Fibroblast of lung (primary cell): Measurements from ENCODE around the gene DCP1B. TPM values are rescaled to one million over a fixed set of nuclear protein-coding genes. Genes with fewer than 3 reads are reported as not detected.

ENCODE experiments used
- DNase-seq, 2 donors: peaks; one replicate each; pipeline versions ENCODE4 v3.0.0 to v3.0.0-alpha.2; 2010; ENCODE audit warnings: low read depth in 2 of 2
- H2AFZ ChIP-seq: 2 replicates; pipeline ENCODE4 v1.5.1; 2012; ENCODE audit warnings: low read length, control low read depth, inconsistent platforms
- H3K27ac ChIP-seq: 2 replicates; pipeline ENCODE4 v1.5.1; 2011; ENCODE audit warnings: low read length, control low read depth; ENCODE audit not compliant: insufficient read depth
- H3K27me3 ChIP-seq: 2 replicates; pipeline ENCODE4 v1.5.1; 2011; ENCODE audit warnings: mild to moderate bottlenecking, low read length; ENCODE audit not compliant: control insufficient read depth, insufficient read depth
- H3K36me3 ChIP-seq: 2 replicates; pipeline ENCODE4 v1.5.1; 2011; ENCODE audit warnings: low read length; ENCODE audit not compliant: control insufficient read depth, insufficient read depth
- H3K4me1 ChIP-seq: 2 replicates; pipeline ENCODE4 v1.5.1; 2011; ENCODE audit warnings: low read length; ENCODE audit not compliant: control insufficient read depth, insufficient read depth; ENCODE audit errors: extremely low read depth
- H3K4me2 ChIP-seq: 2 replicates; pipeline ENCODE4 v1.5.1; 2011; ENCODE audit warnings: low read length, control low read depth; ENCODE audit not compliant: insufficient read depth; ENCODE audit errors: extremely low read depth
- H3K4me3 ChIP-seq, 4 experiments: fragments of 200-600 bp in 1 of 4; sonication (generic) in 1 of 4; replicated peaks in 1 of 4; 2 replicates each; pipeline ENCODE4 v1.5.1; 2011 to 2016; ENCODE audit warnings: low read length in 4 of 4, low read depth in 3 of 4, mild to moderate bottlenecking in 3 of 4, control low read depth in 2 of 4, inconsistent platforms in 1 of 4, mixed read lengths in 1 of 4; ENCODE audit not compliant: insufficient read depth in 1 of 4; ENCODE audit errors: control extremely low read depth in 1 of 4
- H3K79me2 ChIP-seq: 2 replicates; pipeline ENCODE4 v1.5.1; 2012; ENCODE audit warnings: mild to moderate bottlenecking, low read length, inconsistent platforms; ENCODE audit not compliant: control insufficient read depth, insufficient read depth
- H3K9ac ChIP-seq: 2 replicates; pipeline ENCODE4 v1.5.1; 2011; ENCODE audit warnings: mild to moderate bottlenecking, low read length, control low read depth; ENCODE audit not compliant: insufficient read depth
- H3K9me3 ChIP-seq: 2 replicates; pipeline ENCODE4 v1.5.1; 2012; ENCODE audit warnings: low read depth, low read length; ENCODE audit not compliant: control insufficient read depth, insufficient read depth
- H4K20me1 ChIP-seq: 2 replicates; pipeline ENCODE4 v1.5.1; 2011; ENCODE audit warnings: low read length; ENCODE audit not compliant: control insufficient read depth, insufficient read depth; ENCODE audit errors: extremely low read depth
- CTCF ChIP-seq, 2 donors: IDR thresholded peaks in 1 of 2; conservative IDR thresholded peaks in 1 of 2; 1 replicate in 1 of 2; 2 replicates in 1 of 2; pipeline ENCODE4 v1.5.1; 2011 to 2012; ENCODE audit warnings: low read length in 2 of 2, control low read depth in 1 of 2, inconsistent platforms in 1 of 2, low read depth in 1 of 2, mild to moderate bottlenecking in 1 of 2
- EZH2 ChIP-seq: IDR thresholded peaks from 2 replicates; pipeline ENCODE4 v1.5.1; 2012; ENCODE audit warnings: low read length, control low read depth, mild to moderate bottlenecking; ENCODE audit errors: missing control alignments
- polyA plus RNA-seq, 2 donors: library from polyadenylated mRNA; depleted of rRNA in 1 of 2; stranded (reverse) in 1 of 2; unstranded in 1 of 2; fragments of >200 nt; gene quantifications; 2 replicates each; pipeline ENCODE4 v1.2.1, GENCODE V29; 2011 to 2012; ENCODE audit warnings: missing spikeins in 1 of 2
- total RNA-seq: library from RNA; depleted of rRNA; stranded (reverse); fragments of >200 nt; gene quantifications from 2 replicates; pipeline ENCODE4 v1.2.1, GENCODE V29; 2014

Gene DCP1B
- total and polyA plus RNA-seq, 2 donors (not counting 1 experiment from before 2014, with no cell fraction given), result 10.4 to 19.4 TPM

- Histone ChIP-seq H4K20me1 (no peaks in the 10 kb centered on the region), H3K79me2 (no peaks in the 10 kb centered on the region), H3K36me3 (no peaks in the 10 kb centered on the region), H3K9me3 (no peaks in the 10 kb centered on the region), H3K9ac (no peak within 1 kb of the TSS), H3K4me2 (no peak within 1 kb of the TSS), H3K4me3 (no peak within 1 kb of the TSS), H3K27ac (no peak within 1 kb of the TSS), H3K27me3 (peaks cover 24% of the 10 kb centered on the region), H2AFZ (no peak within 1 kb of the TSS), H3K4me1 (no peaks in the 10 kb centered on the region)
- TF ChIP-seq CTCF (conservative IDR thresholded peaks at IDR 0.05 in 1 of 2, IDR thresholded peaks at IDR 0.05 in 1 of 2; ENCODE audit: low read depth in 1 of 2, low read length in 2 of 2) (no peak), EZH2 (no peak)
- DNase-seq, result no peak
Observed at GRCh38 chr12:1918081-1918883, 86.0 kb downstream of the DCP1B start, which contains the start of gene CACNA2D4. CACNA2D4 (minus strand) TSS chr12:1918652; CDS start chr12:1918473, 179 bp downstream.

DNA sequence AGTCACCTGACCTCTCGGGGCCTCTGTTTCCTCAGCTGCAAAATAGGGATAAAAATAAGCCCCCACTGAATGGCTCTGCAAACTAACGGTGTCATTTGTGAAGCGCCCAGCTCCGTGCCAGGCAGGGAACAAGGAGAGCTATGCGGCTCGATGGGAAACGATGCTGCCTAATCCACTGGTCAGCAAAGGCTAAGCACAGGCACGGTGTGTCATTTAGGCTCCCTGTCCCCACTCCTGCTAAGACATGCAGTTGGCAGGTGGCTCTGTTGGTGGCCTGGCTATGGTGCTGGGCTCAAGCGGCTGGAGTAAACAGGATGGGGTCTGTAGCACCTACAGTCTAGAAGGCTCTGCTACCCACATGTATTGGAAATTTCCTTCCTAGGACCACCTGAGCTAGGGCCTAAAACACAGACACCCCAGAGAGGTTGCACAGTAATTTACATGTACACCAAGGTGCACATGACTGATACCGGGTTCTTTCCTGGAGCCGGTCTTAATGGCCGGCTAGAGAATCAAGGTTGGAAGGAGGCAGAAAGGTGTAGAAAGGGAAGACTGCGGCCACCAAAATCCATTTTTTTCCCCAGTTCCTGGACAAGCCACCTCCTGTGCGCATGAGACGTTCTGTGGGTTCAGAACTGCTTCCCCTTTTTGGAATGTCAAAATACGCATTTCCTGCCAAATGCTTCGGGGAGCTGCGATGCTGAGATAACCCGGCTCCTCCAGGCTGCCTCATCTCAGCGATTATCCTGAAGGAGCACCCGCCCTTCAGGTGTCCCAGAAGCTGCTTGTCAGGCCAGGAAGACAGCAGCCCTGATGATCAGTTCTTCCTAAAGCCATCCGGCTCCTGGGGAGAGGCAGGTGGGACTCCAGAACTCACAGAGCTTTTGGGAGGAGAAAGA is 86.8 kb downstream of the DCP1B start:
- Histone ChIP-seq H4K20me1 (no peaks in the 10 kb centered on the region), H3K4me3 (no peak overlapping the region), H3K4me1 (no peaks in the 10 kb centered on the region), H2AFZ (no peak overlapping the region), H3K27me3 (peaks cover 24% of the 10 kb centered on the region), H3K4me2 (no peak overlapping the region), H3K9me3 (no peaks in the 10 kb centered on the region), H3K36me3 (no peaks in the 10 kb centered on the region), H3K27ac (no peak overlapping the region), H3K9ac (no peak overlapping the region), H3K79me2 (no peaks in the 10 kb centered on the region)
- DNase-seq, result no peak
- TF ChIP-seq EZH2 (no peak), CTCF (conservative IDR thresholded peaks at IDR 0.05 in 1 of 2, IDR thresholded peaks at IDR 0.05 in 1 of 2; ENCODE audit: low read depth in 1 of 2, low read length in 2 of 2) (no peak)
